Placental pericyte (primary cell): ENCODE measurements around the gene FCRL2. TPM values are rescaled to one million over a fixed set of nuclear protein-coding genes. Genes with fewer than 3 reads are reported as not detected.

Source experiments
- total RNA-seq: library from RNA; depleted of rRNA; stranded (reverse); fragments of >200 nt; gene quantifications from 2 replicates; pipeline ENCODE4 v1.2.3, GENCODE V29; 2012

FCRL2 gene
- not detected in 2 replicates for total RNA-seq

GRCh38 chr1:157776971-157777391, at the start of gene FCRL2:
TSS of gene FCRL2 (minus strand) at chr1:157777132. CDS start at chr1:157777073, 59 bp downstream.

GRCh38 chr1:157819896-157820295, 43.0 kb upstream of the FCRL2 start, which contains the start of gene FCRL1:
TSS of gene FCRL1 (minus strand) at chr1:157820120. CDS start at chr1:157820037, 83 bp downstream.

GRCh38 chr1:157700732-157701131, 76.2 kb downstream of the FCRL2 start, which contains the start of gene FCRL3:
TSS of gene FCRL3 (minus strand) at chr1:157700769. CDS start at chr1:157700489, 280 bp downstream.

Other genes with a start within 250 kb of the FCRL2 start
- gene FCRL5, start 224.6 kb downstream of the FCRL2 start, total RNA-seq, result not detected in 2 replicates
- not detected in 2 replicates for gene FCRL4, start 179.0 kb downstream of the FCRL2 start, total RNA-seq
- gene FCRL3, start 76.4 kb downstream of the FCRL2 start, total RNA-seq, result not detected in 2 replicates
- not detected in 2 replicates for gene FCRL1, start 43.0 kb upstream of the FCRL2 start, total RNA-seq
- gene CD5L, start 64.7 kb upstream of the FCRL2 start, total RNA-seq, result not detected in 2 replicates
- 164 and 211 TPM in 2 replicates for gene KIRREL1, start 216.5 kb upstream of the FCRL2 start, total RNA-seq